ENCODE data around the gene RNF34. TPM values are rescaled to one million over a fixed set of nuclear protein-coding genes. Genes with fewer than 3 reads are reported as not detected.
"Not testable (repeated sequence)": the region's sequence is repeated elsewhere in the genome, so short reads cannot be mapped to it uniquely, and the experiment has no call there.

Gene RNF34
- polyA plus RNA-seq, 2 donors, result 13.6 to 13.8 TPM

DNA sequence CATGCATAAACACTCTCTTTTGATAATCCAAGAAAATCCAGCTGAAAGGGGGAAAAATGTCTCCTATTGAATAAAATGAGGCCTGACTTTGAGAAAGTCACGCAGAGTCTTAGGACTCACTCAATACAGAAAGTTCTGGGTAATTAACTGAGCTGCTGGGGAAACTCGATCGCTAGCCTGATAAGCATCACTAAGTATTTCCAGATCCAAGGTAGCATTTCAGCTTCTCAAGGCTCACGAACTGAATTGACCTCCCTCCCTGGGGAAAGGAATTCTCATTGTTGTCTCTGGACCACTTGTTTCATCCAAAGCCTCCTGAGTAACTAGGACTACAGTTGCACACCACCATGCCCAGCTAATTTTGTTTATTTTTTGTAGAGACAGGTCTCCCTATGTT lies 33.9 kb upstream of the RNF34 start:
- WGBS, 2 donors, result 51 to 68% methylated on average over 4 of the region's 4 CpGs
- no peaks in the 10 kb centered on the region for H3K9me3 ChIP-seq (ENCODE audit: control insufficient read depth in 2 of 2, insufficient read depth in 1 of 2, low read depth in 1 of 2, low read length in 1 of 2)
- H3K27ac ChIP-seq (ENCODE audit: low read depth in 2 of 2, low read length in 1 of 2), result no peak overlapping the region
- H3K36me3 ChIP-seq (ENCODE audit: control insufficient read depth in 2 of 2, insufficient read depth in 2 of 2, low read length in 1 of 2), result no peaks in the 10 kb centered on the region
- no peaks in the 10 kb centered on the region for H3K4me1 ChIP-seq (ENCODE audit: control insufficient read depth in 2 of 2, insufficient read depth in 2 of 2, low read length in 1 of 2)
- H3K4me3 ChIP-seq (ENCODE audit: low read depth in 1 of 2, low read length in 2 of 2), result no peak overlapping the region
- H3K27me3 ChIP-seq (ENCODE audit: control insufficient read depth in 1 of 2, insufficient read depth in 2 of 2, low read length in 2 of 2), result no peaks in the 10 kb centered on the region

DNA sequence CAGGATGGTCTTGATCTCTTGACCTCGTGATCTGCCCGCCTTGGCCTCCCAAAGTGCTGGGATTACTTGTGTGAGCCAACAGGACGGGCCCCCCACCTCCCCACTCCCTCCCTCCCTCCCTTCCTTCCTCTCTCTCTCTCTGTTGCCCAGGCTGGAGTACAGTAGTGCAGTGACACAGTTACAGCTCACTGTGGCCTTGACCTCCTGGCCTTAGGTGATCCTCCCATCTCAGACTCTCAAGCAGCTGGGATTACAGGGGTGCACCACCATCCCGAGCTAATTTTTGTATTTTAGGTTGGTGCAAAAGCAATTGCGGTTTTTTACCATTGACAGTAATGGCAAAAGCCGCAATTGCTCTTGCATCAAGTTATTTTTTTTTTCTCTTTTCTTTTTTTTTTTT lies 28.5 kb upstream of the RNF34 start:
- no peaks in the 10 kb centered on the region for H3K27me3 ChIP-seq (ENCODE audit: control insufficient read depth in 1 of 2, insufficient read depth in 2 of 2, low read length in 2 of 2)
- H3K4me3 ChIP-seq (ENCODE audit: low read depth in 1 of 2, low read length in 2 of 2), result no peak overlapping the region
- H3K27ac ChIP-seq (ENCODE audit: low read depth in 2 of 2, low read length in 1 of 2), result no peak overlapping the region
- H3K4me1 ChIP-seq (ENCODE audit: control insufficient read depth in 2 of 2, insufficient read depth in 2 of 2, low read length in 1 of 2), result no peaks in the 10 kb centered on the region
- no peaks in the 10 kb centered on the region for H3K9me3 ChIP-seq (ENCODE audit: control insufficient read depth in 2 of 2, insufficient read depth in 1 of 2, low read depth in 1 of 2, low read length in 1 of 2)
- WGBS, 2 donors, result 80 to 83% methylated on average over 6 of the region's 6 CpGs
- H3K36me3 ChIP-seq (ENCODE audit: control insufficient read depth in 2 of 2, insufficient read depth in 2 of 2, low read length in 1 of 2), result no peaks in the 10 kb centered on the region

DNA sequence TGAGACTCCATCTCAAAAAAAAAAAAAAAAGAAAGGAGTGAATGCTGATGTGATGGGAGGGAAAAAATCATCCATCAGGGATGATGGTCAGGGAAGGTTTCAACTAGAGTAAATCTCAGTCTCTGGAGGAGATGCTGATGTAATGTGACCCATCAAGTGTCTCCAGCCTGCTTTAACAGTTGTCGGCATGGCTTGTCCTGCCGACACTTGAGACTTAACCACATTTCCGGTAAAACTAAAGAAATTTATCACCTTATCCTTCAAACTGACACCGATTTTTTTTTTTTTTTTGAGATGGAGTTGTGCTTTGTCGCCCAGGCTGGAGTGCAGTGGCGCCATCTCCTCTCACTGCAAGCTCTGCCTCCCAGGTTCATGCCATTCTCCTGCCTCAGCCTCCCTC lies 26.2 kb upstream of the RNF34 start:
- no peaks in the 10 kb centered on the region for H3K9me3 ChIP-seq (ENCODE audit: control insufficient read depth in 2 of 2, insufficient read depth in 1 of 2, low read depth in 1 of 2, low read length in 1 of 2)
- H3K4me1 ChIP-seq (ENCODE audit: control insufficient read depth in 2 of 2, insufficient read depth in 2 of 2, low read length in 1 of 2), result no peaks in the 10 kb centered on the region
- no peaks in the 10 kb centered on the region for H3K27me3 ChIP-seq (ENCODE audit: control insufficient read depth in 1 of 2, insufficient read depth in 2 of 2, low read length in 2 of 2)
- 88% methylated on average over 6 of the region's 6 CpGs for WGBS, 2 donors
- H3K36me3 ChIP-seq (ENCODE audit: control insufficient read depth in 2 of 2, insufficient read depth in 2 of 2, low read length in 1 of 2), result no peaks in the 10 kb centered on the region
- no peak overlapping the region for H3K27ac ChIP-seq (ENCODE audit: low read depth in 2 of 2, low read length in 1 of 2)
- H3K4me3 ChIP-seq (ENCODE audit: low read depth in 1 of 2, low read length in 2 of 2), result no peak overlapping the region

DNA sequence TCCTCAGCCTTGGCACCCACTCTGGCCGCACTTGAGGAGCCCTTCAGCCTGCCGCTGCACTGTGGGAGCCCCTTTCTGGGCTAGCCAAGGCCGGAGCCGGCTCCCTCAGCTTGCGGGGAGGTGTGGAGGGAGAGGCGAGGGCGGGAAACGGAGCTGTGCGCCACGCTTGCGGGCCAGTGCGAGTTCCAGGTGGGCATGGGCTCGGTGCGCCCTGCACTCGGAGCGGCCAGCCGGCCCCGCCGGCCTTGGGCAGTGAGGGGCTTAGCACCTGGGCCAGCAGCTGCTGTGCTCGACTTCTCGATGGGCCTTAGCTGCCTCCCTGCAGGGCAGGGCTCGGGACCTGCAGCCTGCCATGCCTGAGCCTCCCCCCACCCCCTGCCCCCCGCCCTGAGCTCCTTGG lies 25.6 kb upstream of the RNF34 start:
- 95 to 97% methylated on average over 20 to 23 of the region's 23 CpGs for WGBS, 2 donors
- not testable (repeated sequence) for H3K36me3 ChIP-seq (ENCODE audit: control insufficient read depth in 2 of 2, insufficient read depth in 2 of 2, low read length in 1 of 2); H3K9me3 ChIP-seq (ENCODE audit: control insufficient read depth in 2 of 2, insufficient read depth in 1 of 2, low read depth in 1 of 2, low read length in 1 of 2); H3K27ac ChIP-seq (ENCODE audit: low read depth in 2 of 2, low read length in 1 of 2); H3K4me3 ChIP-seq (ENCODE audit: low read depth in 1 of 2, low read length in 2 of 2); H3K4me1 ChIP-seq (ENCODE audit: control insufficient read depth in 2 of 2, insufficient read depth in 2 of 2, low read length in 1 of 2); H3K27me3 ChIP-seq (ENCODE audit: control insufficient read depth in 1 of 2, insufficient read depth in 2 of 2, low read length in 2 of 2)

DNA sequence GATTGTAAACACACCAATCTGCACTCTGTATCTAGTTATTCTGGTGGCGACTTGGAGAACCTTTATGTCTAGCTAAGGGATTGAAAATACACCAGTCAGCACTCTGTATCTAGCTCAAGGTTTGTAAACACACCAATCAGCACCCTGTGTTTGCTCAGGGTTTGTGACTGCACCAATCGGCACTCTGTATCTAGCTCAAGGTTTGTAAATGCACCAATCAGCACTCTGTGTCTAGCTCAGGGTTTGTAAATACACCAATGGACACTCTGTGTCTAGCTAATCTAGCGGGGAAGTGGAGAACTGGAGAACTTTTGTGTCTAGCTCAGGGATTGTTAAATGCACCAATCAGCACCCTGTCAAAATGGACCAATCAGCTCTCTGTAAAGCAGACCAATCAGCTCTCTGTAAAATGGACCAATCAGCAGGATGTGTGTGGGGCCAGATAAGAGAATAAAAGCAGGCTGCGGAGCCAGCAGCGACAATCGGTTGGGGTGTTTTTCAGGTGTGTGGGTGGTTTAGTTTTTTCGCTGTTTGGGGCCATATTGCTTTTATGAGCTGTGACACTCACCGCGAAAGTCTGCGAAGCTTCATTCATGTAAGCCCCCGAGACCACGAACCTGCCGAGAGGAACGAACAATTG lies 24.9 kb upstream of the RNF34 start:
- not testable (repeated sequence) for H3K27me3 ChIP-seq (ENCODE audit: control insufficient read depth in 1 of 2, insufficient read depth in 2 of 2, low read length in 2 of 2); H3K4me3 ChIP-seq (ENCODE audit: low read depth in 1 of 2, low read length in 2 of 2); H3K36me3 ChIP-seq (ENCODE audit: control insufficient read depth in 2 of 2, insufficient read depth in 2 of 2, low read length in 1 of 2); H3K9me3 ChIP-seq (ENCODE audit: control insufficient read depth in 2 of 2, insufficient read depth in 1 of 2, low read depth in 1 of 2, low read length in 1 of 2); H3K27ac ChIP-seq (ENCODE audit: low read depth in 2 of 2, low read length in 1 of 2); H3K4me1 ChIP-seq (ENCODE audit: control insufficient read depth in 2 of 2, insufficient read depth in 2 of 2, low read length in 1 of 2)
- WGBS, 2 donors, result 87 to 91% methylated on average over 14 of the region's 14 CpGs

DNA sequence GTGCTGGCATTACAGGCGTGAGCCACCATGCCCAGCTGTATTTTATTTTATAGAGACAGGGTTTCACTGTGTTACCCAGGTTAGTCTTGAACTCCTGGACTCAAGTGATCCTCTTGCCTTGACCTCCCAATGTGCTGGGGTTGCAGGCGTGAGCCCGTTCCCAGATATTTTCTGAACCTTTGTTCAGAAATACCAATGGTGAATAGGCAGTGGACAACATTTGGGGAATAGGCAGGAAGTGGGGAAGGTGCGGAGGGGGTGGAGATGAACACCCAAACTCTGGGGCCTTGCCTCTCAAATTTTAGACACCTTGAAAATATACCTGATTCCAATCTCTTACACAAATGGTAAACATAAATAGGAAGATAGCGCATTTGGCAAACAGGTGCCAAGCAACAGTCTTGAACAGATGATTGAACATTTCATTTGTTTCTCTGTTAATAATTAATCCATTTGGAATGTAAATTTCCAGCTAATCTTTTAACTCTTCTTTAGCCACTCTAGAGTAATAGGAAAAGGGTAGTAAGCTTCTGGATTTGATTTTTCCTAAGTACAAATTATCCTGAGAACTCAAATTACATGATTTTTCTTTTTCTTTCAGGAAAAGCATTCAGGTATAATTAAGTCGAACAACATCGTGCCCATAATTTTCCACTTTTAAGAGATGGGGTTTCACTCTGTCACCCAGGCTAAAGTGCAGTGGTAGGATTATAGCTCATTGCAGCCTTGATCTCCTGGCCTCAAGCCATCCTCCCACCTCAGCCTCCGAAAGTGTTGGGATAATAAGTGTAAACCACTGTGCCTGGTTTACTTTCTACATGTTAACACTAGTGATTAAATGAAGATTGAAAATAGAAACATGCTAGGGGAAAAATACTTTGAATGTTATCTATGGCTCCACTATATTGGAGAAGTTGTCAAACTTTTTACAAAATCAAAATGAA lies 22.9 kb upstream of the RNF34 start:
- Histone ChIP-seq H3K4me1 (ENCODE audit: control insufficient read depth in 2 of 2, insufficient read depth in 2 of 2, low read length in 1 of 2) (no peaks in the 10 kb centered on the region), H3K27me3 (ENCODE audit: control insufficient read depth in 1 of 2, insufficient read depth in 2 of 2, low read length in 2 of 2) (no peaks in the 10 kb centered on the region), H3K36me3 (ENCODE audit: control insufficient read depth in 2 of 2, insufficient read depth in 2 of 2, low read length in 1 of 2) (no peaks in the 10 kb centered on the region), H3K9me3 (ENCODE audit: control insufficient read depth in 2 of 2, insufficient read depth in 1 of 2, low read depth in 1 of 2, low read length in 1 of 2) (no peaks in the 10 kb centered on the region), H3K4me3 (ENCODE audit: low read depth in 1 of 2, low read length in 2 of 2) (no peak overlapping the region), H3K27ac (ENCODE audit: low read depth in 2 of 2, low read length in 1 of 2) (no peak overlapping the region)
- 70 to 89% methylated on average over 8 of the region's 8 CpGs for WGBS, 2 donors

DNA sequence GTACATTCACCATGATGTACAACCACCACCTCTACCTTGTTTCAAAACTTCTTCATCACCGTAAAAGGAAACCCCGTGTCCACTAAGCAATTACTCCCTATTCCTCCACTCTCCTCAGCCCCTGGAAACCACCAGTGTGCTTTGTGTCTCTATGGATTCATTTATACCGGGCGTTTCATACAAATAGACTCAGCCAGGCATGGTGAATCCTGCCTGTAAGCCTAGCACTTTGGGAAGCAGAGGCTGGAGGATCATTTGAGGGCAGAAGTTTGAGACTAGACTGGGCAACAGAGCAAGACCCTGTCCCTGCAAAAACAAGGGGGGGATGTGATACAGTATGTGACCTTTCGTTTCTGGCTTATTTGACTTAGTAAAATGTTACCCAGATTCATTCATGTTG lies 21.2 kb upstream of the RNF34 start:
- Histone ChIP-seq H3K27ac (ENCODE audit: low read depth in 2 of 2, low read length in 1 of 2) (no peak overlapping the region), H3K27me3 (ENCODE audit: control insufficient read depth in 1 of 2, insufficient read depth in 2 of 2, low read length in 2 of 2) (no peaks in the 10 kb centered on the region), H3K36me3 (ENCODE audit: control insufficient read depth in 2 of 2, insufficient read depth in 2 of 2, low read length in 1 of 2) (no peaks in the 10 kb centered on the region), H3K4me1 (ENCODE audit: control insufficient read depth in 2 of 2, insufficient read depth in 2 of 2, low read length in 1 of 2) (no peaks in the 10 kb centered on the region), H3K9me3 (ENCODE audit: control insufficient read depth in 2 of 2, insufficient read depth in 1 of 2, low read depth in 1 of 2, low read length in 1 of 2) (no peaks in the 10 kb centered on the region), H3K4me3 (ENCODE audit: low read depth in 1 of 2, low read length in 2 of 2) (no peak overlapping the region)
- WGBS, 2 donors, result 70 to 83% methylated on average over 5 of the region's 5 CpGs

DNA sequence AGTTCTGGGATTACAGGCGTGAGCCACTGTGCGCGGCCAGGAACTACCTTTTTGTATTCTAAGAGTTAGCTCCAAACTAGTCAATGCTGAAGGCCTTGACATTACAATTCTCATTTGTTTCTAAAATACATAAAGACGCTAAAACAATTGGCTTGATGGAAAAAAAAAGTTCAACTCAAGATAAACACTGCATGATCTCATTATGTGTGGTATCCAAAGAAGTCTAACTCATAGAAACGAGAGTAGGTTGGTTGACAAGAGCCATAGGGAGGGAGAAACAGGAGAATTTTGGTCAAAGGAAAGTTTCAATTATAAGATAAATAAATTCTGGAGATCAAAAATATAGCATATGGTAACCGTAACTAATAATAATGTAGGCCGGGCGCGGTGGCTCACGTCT lies 20.0 kb upstream of the RNF34 start:
- H3K4me3 ChIP-seq (ENCODE audit: low read depth in 1 of 2, low read length in 2 of 2), result no peak overlapping the region
- WGBS, 2 donors, result 87 to 89% methylated on average over 10 of the region's 10 CpGs
- no peaks in the 10 kb centered on the region for H3K9me3 ChIP-seq (ENCODE audit: control insufficient read depth in 2 of 2, insufficient read depth in 1 of 2, low read depth in 1 of 2, low read length in 1 of 2)
- H3K27ac ChIP-seq (ENCODE audit: low read depth in 2 of 2, low read length in 1 of 2), result no peak overlapping the region
- H3K27me3 ChIP-seq (ENCODE audit: control insufficient read depth in 1 of 2, insufficient read depth in 2 of 2, low read length in 2 of 2), result no peaks in the 10 kb centered on the region
- no peaks in the 10 kb centered on the region for H3K4me1 ChIP-seq (ENCODE audit: control insufficient read depth in 2 of 2, insufficient read depth in 2 of 2, low read length in 1 of 2)
- H3K36me3 ChIP-seq (ENCODE audit: control insufficient read depth in 2 of 2, insufficient read depth in 2 of 2, low read length in 1 of 2), result no peaks in the 10 kb centered on the region

DNA sequence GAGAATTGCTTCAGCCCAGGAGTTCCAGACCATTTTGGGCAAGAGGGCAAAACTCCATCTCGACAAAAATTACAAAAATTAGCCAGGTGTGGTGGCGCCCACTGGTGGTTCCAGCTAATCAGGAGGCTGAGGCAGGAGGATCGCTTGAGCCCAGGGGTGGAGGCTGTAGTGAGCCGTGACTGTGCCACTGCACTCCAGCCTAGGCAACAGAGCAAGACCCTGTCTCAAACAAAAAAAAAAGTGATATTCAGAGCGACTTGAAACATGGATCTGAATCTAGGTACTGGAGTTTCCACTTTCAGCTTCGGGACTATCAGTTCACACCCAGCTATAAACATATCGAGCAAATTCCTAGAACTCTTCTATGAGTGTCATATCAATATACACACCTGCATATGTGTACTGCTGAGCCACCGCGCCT lies 16.3 kb upstream of the RNF34 start:
- Histone ChIP-seq H3K4me1 (ENCODE audit: control insufficient read depth in 2 of 2, insufficient read depth in 2 of 2, low read length in 1 of 2) (no peaks in the 10 kb centered on the region), H3K27me3 (ENCODE audit: control insufficient read depth in 1 of 2, insufficient read depth in 2 of 2, low read length in 2 of 2) (no peaks in the 10 kb centered on the region), H3K36me3 (ENCODE audit: control insufficient read depth in 2 of 2, insufficient read depth in 2 of 2, low read length in 1 of 2) (no peaks in the 10 kb centered on the region), H3K4me3 (ENCODE audit: low read depth in 1 of 2, low read length in 2 of 2) (no peak overlapping the region), H3K27ac (ENCODE audit: low read depth in 2 of 2, low read length in 1 of 2) (no peak overlapping the region), H3K9me3 (ENCODE audit: control insufficient read depth in 2 of 2, insufficient read depth in 1 of 2, low read depth in 1 of 2, low read length in 1 of 2) (no peaks in the 10 kb centered on the region)
- WGBS, 2 donors, result 84 to 92% methylated on average over 9 of the region's 9 CpGs

DNA sequence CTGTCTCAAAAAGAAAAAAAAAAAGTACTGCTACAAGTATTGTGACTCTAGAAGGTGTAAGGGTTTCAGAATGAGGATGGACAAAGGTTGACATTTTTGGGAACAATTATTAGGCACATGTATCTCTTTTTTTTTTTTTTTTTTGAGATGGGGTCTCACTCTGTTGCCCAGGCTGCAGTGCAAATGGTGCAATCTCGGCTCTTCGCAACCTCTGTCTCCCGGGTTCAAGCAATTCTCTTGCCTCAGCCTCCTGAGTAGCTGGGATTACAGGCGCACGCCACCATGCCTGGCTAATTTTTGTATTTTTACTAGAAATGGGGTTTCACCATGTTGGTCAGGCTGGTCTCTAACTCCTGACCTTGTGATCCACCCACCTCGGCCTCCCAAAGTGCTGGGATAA lies 15.0 kb upstream of the RNF34 start:
- 76 to 79% methylated on average over 6 of the region's 6 CpGs for WGBS, 2 donors
- not testable (repeated sequence) for H3K4me3 ChIP-seq (ENCODE audit: low read depth in 1 of 2, low read length in 2 of 2); H3K4me1 ChIP-seq (ENCODE audit: control insufficient read depth in 2 of 2, insufficient read depth in 2 of 2, low read length in 1 of 2); H3K9me3 ChIP-seq (ENCODE audit: control insufficient read depth in 2 of 2, insufficient read depth in 1 of 2, low read depth in 1 of 2, low read length in 1 of 2); H3K27me3 ChIP-seq (ENCODE audit: control insufficient read depth in 1 of 2, insufficient read depth in 2 of 2, low read length in 2 of 2); H3K36me3 ChIP-seq (ENCODE audit: control insufficient read depth in 2 of 2, insufficient read depth in 2 of 2, low read length in 1 of 2); H3K27ac ChIP-seq (ENCODE audit: low read depth in 2 of 2, low read length in 1 of 2)

All from esophagus (tissue), 2 donors.